PC-3 (cell line): ENCODE measurements around the gene DOCK1. TPM values are rescaled to one million over a fixed set of nuclear protein-coding genes. Genes with fewer than 3 reads are reported as not detected.

ENCODE experiments used
- ATAC-seq: fragments of 200-7000 bp; cut with Tn5 transposase; 2 replicates; pipeline ENCODE4 v1.9.1; 2020; ENCODE audit warnings: mild to moderate bottlenecking, moderate library complexity
- BruUV-seq: library from RNA; stranded (reverse); fragments of 400-500 nt; replicated peaks from 2 replicates; lab custom pipeline; 2021; lab: Mats Ljungman, UMichigan
- CTCF ChIA-PET: fragments of 300-600 bp; sonication (Branson Sonifier 250); formaldehyde crosslinking; loops from one replicate; lab custom pipeline; 2022; ENCODE audit warnings: antibody characterized with exemption; lab: Charles Lee
- POLR2A ChIA-PET: fragments of 300-600 bp; sonication (Branson Sonifier 250); formaldehyde crosslinking; loops from one replicate; lab custom pipeline; 2022; ENCODE audit warnings: antibody characterized with exemption; ENCODE audit not compliant: unreplicated experiment; lab: Charles Lee
- DNase-seq: peaks from one replicate; pipeline ENCODE4 v3.0.0-alpha.2; 2015
- H2AFZ ChIP-seq: fragments of 300-600 bp; sonication (generic); 2 replicates; pipeline ENCODE4 v1.6.0; 2016; ENCODE audit warnings: antibody characterized with exemption, low read length
- H3F3A ChIP-seq: fragments of 300-600 bp; sonication (generic); one replicate; pipeline ENCODE4 v1.6.0; 2017; ENCODE audit warnings: antibody characterized with exemption, low read length, control low read depth, mild to moderate bottlenecking; ENCODE audit not compliant: unreplicated experiment
- H3K27ac ChIP-seq: fragments of 300-600 bp; sonication (generic); 2 replicates; pipeline ENCODE4 v1.5.1; 2016; ENCODE audit warnings: mild to moderate bottlenecking, low read length
- H3K27me3 ChIP-seq: fragments of 300-600 bp; sonication (generic); 2 replicates; pipeline ENCODE4 v1.6.1; 2016; ENCODE audit warnings: low read length, mixed read lengths
- H3K36me3 ChIP-seq: fragments of 300-600 bp; sonication (generic); 2 replicates; pipeline ENCODE4 v1.6.1; 2016; ENCODE audit warnings: low read depth, mixed run types, low read length, mixed read lengths
- H3K4me1 ChIP-seq: fragments of 300-600 bp; sonication (generic); 2 replicates; pipeline ENCODE4 v1.5.1; 2016; ENCODE audit warnings: low read length; ENCODE audit not compliant: insufficient read depth
- H3K4me2 ChIP-seq: fragments of 300-600 bp; sonication (generic); 2 replicates; pipeline ENCODE4 v1.6.0; 2016; ENCODE audit warnings: low read length
- H3K4me3 ChIP-seq: fragments of 300-600 bp; sonication (generic); 2 replicates; pipeline ENCODE4 v1.5.1; 2016; ENCODE audit warnings: mild to moderate bottlenecking, low read length, mixed read lengths
- H3K79me2 ChIP-seq: fragments of 300-600 bp; sonication (generic); 2 replicates; pipeline ENCODE4 v1.6.1; 2017; ENCODE audit warnings: low read length, mixed read lengths
- H3K9ac ChIP-seq: fragments of 300-600 bp; sonication (generic); 2 replicates; pipeline ENCODE4 v1.6.0; 2016; ENCODE audit warnings: mild to moderate bottlenecking, low read length
- H3K9me2 ChIP-seq: fragments of 300-600 bp; sonication (generic); replicated peaks from 2 replicates; pipeline ENCODE4 v1.6.1; 2016; ENCODE audit warnings: mixed run types, low read length, mixed read lengths
- H3K9me3 ChIP-seq: fragments of 300-600 bp; sonication (generic); 2 replicates; pipeline ENCODE4 v1.6.1; 2016; ENCODE audit warnings: low read length, mixed read lengths
- H4K20me1 ChIP-seq: fragments of 300-600 bp; sonication (generic); 2 replicates; pipeline ENCODE4 v1.6.1; 2016; ENCODE audit warnings: low read length, mixed read lengths
- CTCF ChIP-seq: fragments of 300-600 bp; sonication (generic); conservative IDR thresholded peaks from 2 replicates; pipeline ENCODE4 v1.5.1; 2017; ENCODE audit warnings: antibody characterized with exemption, low read depth, mild to moderate bottlenecking, low read length
- EZH2 ChIP-seq: fragments of 300-600 bp; sonication (generic); IDR thresholded peaks from one replicate; pipeline ENCODE4 v1.6.1; 2017; ENCODE audit warnings: antibody characterized with exemption, mild to moderate bottlenecking, low read length; ENCODE audit not compliant: unreplicated experiment
- EZH2phosphoT487 ChIP-seq: fragments of 300-600 bp; sonication (generic); IDR thresholded peaks from 2 replicates; pipeline ENCODE4 v1.6.1; 2018; ENCODE audit warnings: mild to moderate bottlenecking, antibody characterized with exemption, low read length, borderline replicate concordance
- intact Hi-C: fragments of 100-400 bp; cut with micrococcal nuclease; formaldehyde crosslinking; loops from 2 replicates; pipeline ENCODE4 v1.9.0; 2023
- total RNA-seq: library from RNA; depleted of rRNA; stranded (reverse); fragments of >200 nt; gene quantifications from 2 replicates; pipeline ENCODE4 v1.2.3, GENCODE V29; 2014

The DOCK1 gene
- total RNA-seq, 1 experiment from 2014 or later = 34.3 TPM

GRCh38 chr10:126950401-126951105 is 45.3 kb downstream of the DOCK1 start:
- no peak for ATAC-seq
- Histone ChIP-seq H3K4me1 (peaks cover 3% of the 10 kb centered on the region; the same call in 1 of the 2 replicates), H3K9me2 (no peaks in the 10 kb centered on the region), H3K4me2 (no peak overlapping the region), H4K20me1 (no peaks in the 10 kb centered on the region), H3K79me2 (peaks cover 69% of the 10 kb centered on the region), H3K36me3 (peaks cover 3% of the 10 kb centered on the region; the same call in 1 of the 2 replicates), H3F3A (no peaks in the 10 kb centered on the region), H2AFZ (no peak overlapping the region), H3K9ac (no peak overlapping the region), H3K27ac (no peak overlapping the region), H3K27me3 (no peaks in the 10 kb centered on the region), H3K4me3 (no peak overlapping the region), H3K9me3 (no peaks in the 10 kb centered on the region)
- CTCF ChIA-PET = no interaction called here
- BruUV-seq = no TSS peak
- DNase-seq = no peak
- intact Hi-C loops = no loop called here
- POLR2A ChIA-PET = no interaction called here
- TF ChIP-seq EZH2phosphoT487 (no peak), CTCF (no peak), EZH2 (no peak)

GRCh38 chr10:126953886-126954285 is 48.7 kb downstream of the DOCK1 start:
- Histone ChIP-seq H3K27me3 (no peaks in the 10 kb centered on the region), H3K36me3 (no peaks in the 10 kb centered on the region; the same call in 1 of the 2 replicates), H3F3A (no peaks in the 10 kb centered on the region), H3K4me2 (no peak overlapping the region), H3K27ac (no peak overlapping the region), H3K4me1 (no peaks in the 10 kb centered on the region), H3K4me3 (no peak overlapping the region), H4K20me1 (no peaks in the 10 kb centered on the region), H3K9me2 (no peaks in the 10 kb centered on the region), H3K9me3 (no peaks in the 10 kb centered on the region), H3K9ac (no peak overlapping the region), H2AFZ (no peak overlapping the region), H3K79me2 (peaks cover 50% of the 10 kb centered on the region)
- intact Hi-C loops = no loop called here
- TF ChIP-seq EZH2phosphoT487 (no peak), CTCF (no peak), EZH2 (no peak)
- no peak for DNase-seq
- BruUV-seq = no TSS peak
- ChIA-PET POLR2A (no interaction called here), CTCF (no interaction called here)
- peak; percentile 37 for ATAC-seq

- TF ChIP-seq EZH2 (no peak), EZH2phosphoT487 (no peak), CTCF (no peak)
- Histone ChIP-seq H3K4me3 (no peak overlapping the region), H4K20me1 (no peaks in the 10 kb centered on the region), H3K9me3 (no peaks in the 10 kb centered on the region), H3K27ac (no peak overlapping the region), H3K9ac (no peak overlapping the region), H3F3A (no peaks in the 10 kb centered on the region), H3K9me2 (no peaks in the 10 kb centered on the region), H3K36me3 (no peaks in the 10 kb centered on the region; the same call in 1 of the 2 replicates), H3K4me2 (no peak overlapping the region), H2AFZ (no peak overlapping the region), H3K4me1 (peaks cover 5% of the 10 kb centered on the region; the same call in 1 of the 2 replicates), H3K79me2 (peaks cover 41% of the 10 kb centered on the region), H3K27me3 (no peaks in the 10 kb centered on the region)
- ChIA-PET POLR2A (no interaction called here), CTCF (no interaction called here)
- no peak for DNase-seq
- no TSS peak for BruUV-seq
- intact Hi-C loops = no loop called here
- no peak for ATAC-seq
Measured at GRCh38 chr10:126955396-126955795, 50.2 kb downstream of the DOCK1 start.
